Neural progenitor cell (in vitro differentiated cells): Measurements from ENCODE around the gene CFAP74.

Experiments
- CTCF ChIP-seq: fragments of 200-600 bp; sonication (generic); IDR thresholded peaks from 2 replicates; pipeline ENCODE4 v1.5.1; 2017; ENCODE audit warnings: antibody characterized with exemption, mild to moderate bottlenecking
- EZH2 ChIP-seq: fragments of 200-600 bp; sonication (generic); IDR thresholded peaks from 2 replicates; pipeline ENCODE4 v1.6.1; 2017; ENCODE audit warnings: antibody characterized with exemption, mild to moderate bottlenecking, moderate library complexity

- TF ChIP-seq CTCF, result no peak
- TF ChIP-seq EZH2, result no peak
Observed at GRCh38 chr1:1981142-1981500, 22.5 kb downstream of the CFAP74 start.
